HCT116 (cell line): Measurements from ENCODE around the gene CHST3.

ENCODE experiments used
- CBX3 ChIP-seq: IDR thresholded peaks from 2 replicates; pipeline ENCODE4 v1.6.1; 2012; ENCODE audit warnings: low read depth
- CEBPB ChIP-seq: IDR thresholded peaks from 2 replicates; pipeline ENCODE4 v1.6.1; 2012; ENCODE audit warnings: low read depth
- POLR2A ChIP-seq: IDR thresholded peaks from 2 replicates; pipeline ENCODE4 v1.7.0; 2011; ENCODE audit warnings: borderline replicate concordance; ENCODE audit not compliant: insufficient read depth, insufficient read length; ENCODE audit errors: extremely low read depth
- ZNF274 ChIP-seq: fragments of 200-500 bp; sonication (Bioruptor generic); IDR thresholded peaks from 2 replicates; pipeline ENCODE4 v1.6.1; 2014; ENCODE audit warnings: mild to moderate bottlenecking, low read depth, low read length, inconsistent platforms
- TF ChIP-seq, protein P1 (sequence below), 3 experiments: fragments of 200-600 bp in 1 of 3; sonication (generic) in 1 of 3; IDR thresholded peaks in 2 of 3; conservative IDR thresholded peaks in 1 of 3; 2 replicates each; pipeline ENCODE4 v1.5.1; 2012 to 2017; ENCODE audit warnings: low read depth in 2 of 3, low read length in 2 of 3, antibody characterized with exemption in 1 of 3, borderline replicate concordance in 1 of 3, control low read depth in 1 of 3, mild to moderate bottlenecking in 1 of 3, mixed read lengths in 1 of 3, mixed run types in 1 of 3, moderate library complexity in 1 of 3; ENCODE audit not compliant: insufficient read depth in 1 of 3
- TF ChIP-seq, protein P2 (sequence below): IDR thresholded peaks from 2 replicates; pipeline ENCODE4 v1.6.1; 2012; ENCODE audit warnings: low read depth

DNA sequence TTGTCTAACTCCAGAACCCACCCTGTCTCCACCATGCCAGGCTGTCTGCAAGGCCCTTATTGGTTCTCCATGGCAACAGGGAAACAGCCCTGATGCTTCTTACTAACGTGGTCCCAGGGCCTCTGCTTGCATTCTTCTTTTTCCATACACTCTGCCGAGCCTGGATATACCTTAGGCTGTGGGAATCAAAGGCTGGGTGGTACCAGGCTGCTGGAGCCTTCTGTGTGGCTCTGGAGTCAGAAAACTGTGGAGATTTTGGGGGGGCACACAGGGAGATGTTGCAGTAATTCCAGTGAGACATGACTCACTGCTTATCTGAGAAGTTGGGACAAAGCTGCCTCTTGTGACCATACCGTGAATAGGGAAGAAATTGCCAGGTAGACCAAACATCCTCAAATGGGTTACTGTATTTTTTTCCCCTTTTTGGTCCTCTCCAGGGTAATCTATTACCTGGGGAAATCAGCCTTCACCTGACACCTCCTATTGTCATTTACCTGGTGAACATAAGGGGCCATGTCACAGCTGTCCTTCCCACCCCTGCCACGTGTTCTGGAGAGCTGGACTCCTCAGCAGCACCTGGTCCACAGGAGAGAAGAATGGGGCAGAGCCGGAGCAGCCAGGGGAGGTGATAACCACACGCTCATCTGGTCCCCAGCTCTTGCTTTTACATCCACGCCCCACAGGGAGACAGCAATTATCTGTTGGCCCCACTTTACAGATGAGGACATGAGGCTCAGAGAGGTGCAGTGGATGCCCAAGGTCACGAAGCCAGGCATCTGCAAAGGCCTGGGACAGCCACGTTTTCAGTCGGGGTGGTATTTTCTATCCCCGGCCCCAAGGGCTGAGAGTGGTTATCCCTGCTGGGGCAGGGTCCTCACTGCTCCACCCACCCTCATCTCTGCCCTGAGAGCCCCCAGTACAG, 4.6 kb downstream of the CHST3 start:
- TF ChIP-seq CBX3 = no peak
- TF ChIP-seq, protein P1, sequence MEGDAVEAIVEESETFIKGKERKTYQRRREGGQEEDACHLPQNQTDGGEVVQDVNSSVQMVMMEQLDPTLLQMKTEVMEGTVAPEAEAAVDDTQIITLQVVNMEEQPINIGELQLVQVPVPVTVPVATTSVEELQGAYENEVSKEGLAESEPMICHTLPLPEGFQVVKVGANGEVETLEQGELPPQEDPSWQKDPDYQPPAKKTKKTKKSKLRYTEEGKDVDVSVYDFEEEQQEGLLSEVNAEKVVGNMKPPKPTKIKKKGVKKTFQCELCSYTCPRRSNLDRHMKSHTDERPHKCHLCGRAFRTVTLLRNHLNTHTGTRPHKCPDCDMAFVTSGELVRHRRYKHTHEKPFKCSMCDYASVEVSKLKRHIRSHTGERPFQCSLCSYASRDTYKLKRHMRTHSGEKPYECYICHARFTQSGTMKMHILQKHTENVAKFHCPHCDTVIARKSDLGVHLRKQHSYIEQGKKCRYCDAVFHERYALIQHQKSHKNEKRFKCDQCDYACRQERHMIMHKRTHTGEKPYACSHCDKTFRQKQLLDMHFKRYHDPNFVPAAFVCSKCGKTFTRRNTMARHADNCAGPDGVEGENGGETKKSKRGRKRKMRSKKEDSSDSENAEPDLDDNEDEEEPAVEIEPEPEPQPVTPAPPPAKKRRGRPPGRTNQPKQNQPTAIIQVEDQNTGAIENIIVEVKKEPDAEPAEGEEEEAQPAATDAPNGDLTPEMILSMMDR (IDR thresholded peaks at IDR 0.05 in 2 of 3, conservative IDR thresholded peaks at IDR 0.05 in 1 of 3; ENCODE audit: borderline replicate concordance in 1 of 3, insufficient read depth in 1 of 3, low read depth in 2 of 3, low read length in 2 of 3) = no peak
- TF ChIP-seq, protein P2, sequence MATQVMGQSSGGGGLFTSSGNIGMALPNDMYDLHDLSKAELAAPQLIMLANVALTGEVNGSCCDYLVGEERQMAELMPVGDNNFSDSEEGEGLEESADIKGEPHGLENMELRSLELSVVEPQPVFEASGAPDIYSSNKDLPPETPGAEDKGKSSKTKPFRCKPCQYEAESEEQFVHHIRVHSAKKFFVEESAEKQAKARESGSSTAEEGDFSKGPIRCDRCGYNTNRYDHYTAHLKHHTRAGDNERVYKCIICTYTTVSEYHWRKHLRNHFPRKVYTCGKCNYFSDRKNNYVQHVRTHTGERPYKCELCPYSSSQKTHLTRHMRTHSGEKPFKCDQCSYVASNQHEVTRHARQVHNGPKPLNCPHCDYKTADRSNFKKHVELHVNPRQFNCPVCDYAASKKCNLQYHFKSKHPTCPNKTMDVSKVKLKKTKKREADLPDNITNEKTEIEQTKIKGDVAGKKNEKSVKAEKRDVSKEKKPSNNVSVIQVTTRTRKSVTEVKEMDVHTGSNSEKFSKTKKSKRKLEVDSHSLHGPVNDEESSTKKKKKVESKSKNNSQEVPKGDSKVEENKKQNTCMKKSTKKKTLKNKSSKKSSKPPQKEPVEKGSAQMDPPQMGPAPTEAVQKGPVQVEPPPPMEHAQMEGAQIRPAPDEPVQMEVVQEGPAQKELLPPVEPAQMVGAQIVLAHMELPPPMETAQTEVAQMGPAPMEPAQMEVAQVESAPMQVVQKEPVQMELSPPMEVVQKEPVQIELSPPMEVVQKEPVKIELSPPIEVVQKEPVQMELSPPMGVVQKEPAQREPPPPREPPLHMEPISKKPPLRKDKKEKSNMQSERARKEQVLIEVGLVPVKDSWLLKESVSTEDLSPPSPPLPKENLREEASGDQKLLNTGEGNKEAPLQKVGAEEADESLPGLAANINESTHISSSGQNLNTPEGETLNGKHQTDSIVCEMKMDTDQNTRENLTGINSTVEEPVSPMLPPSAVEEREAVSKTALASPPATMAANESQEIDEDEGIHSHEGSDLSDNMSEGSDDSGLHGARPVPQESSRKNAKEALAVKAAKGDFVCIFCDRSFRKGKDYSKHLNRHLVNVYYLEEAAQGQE = no peak
- TF ChIP-seq POLR2A = no peak
- TF ChIP-seq ZNF274 = no peak
- TF ChIP-seq CEBPB = no peak
